H1 (cell line): ENCODE measurements around the gene CLP1. TPM values are rescaled to one million over a fixed set of nuclear protein-coding genes. Genes with fewer than 3 reads are reported as not detected.

Source experiments
- CTCF ChIA-PET: fragments of 300-600 bp; sonication (Branson Sonifier 250); formaldehyde crosslinking; loops from one replicate; lab custom pipeline; 2021; ENCODE audit not compliant: partially characterized antibody; lab: Charles Lee
- POLR2A ChIA-PET: fragments of 300-600 bp; sonication (Branson Sonifier 250); formaldehyde crosslinking; loops from one replicate; lab custom pipeline; 2021; ENCODE audit warnings: inconsistent platforms; ENCODE audit not compliant: partially characterized antibody; lab: Charles Lee
- DNase-seq, 2 experiments: peaks; one replicate each; pipeline versions ENCODE4 v3.0.0 to v3.0.0-alpha.2; 2010 to 2022; ENCODE audit warnings: low spot score in 2 of 2, low read depth in 1 of 2, mixed read lengths in 1 of 2
- FAIRE-seq: peaks from 2 replicates; lab custom pipeline; 2011; peaks lifted over from hg19 to GRCh38; lab: Jason Lieb, UNC
- H2AFZ ChIP-seq: 2 replicates; pipeline ENCODE4 v1.8.1; 2012; ENCODE audit warnings: low read length, inconsistent platforms
- H2AK5ac ChIP-seq: 2 replicates; pipeline ENCODE4 v1.6.1; 2013; ENCODE audit warnings: low read depth, low read length
- H2BK120ac ChIP-seq: replicated peaks from 2 replicates; pipeline ENCODE3; 2013; ENCODE audit warnings: low read depth, low read length, inconsistent platforms
- H2BK12ac ChIP-seq: 2 replicates; pipeline ENCODE4 v1.6.1; 2013; ENCODE audit warnings: low read depth, low read length
- H2BK15ac ChIP-seq: 2 replicates; pipeline ENCODE4 v1.6.1; 2013; ENCODE audit warnings: low read length
- H2BK20ac ChIP-seq: 2 replicates; pipeline ENCODE4 v1.6.1; 2013; ENCODE audit warnings: low read length
- H2BK5ac ChIP-seq: 2 replicates; pipeline ENCODE4 v1.6.1; 2013; ENCODE audit warnings: low read depth, low read length
- H3K14ac ChIP-seq: 2 replicates; pipeline ENCODE4 v1.6.1; 2013; ENCODE audit warnings: inconsistent platforms; ENCODE audit not compliant: insufficient read length
- H3K18ac ChIP-seq: 2 replicates; pipeline ENCODE4 v1.6.1; 2013; ENCODE audit warnings: low read length; ENCODE audit errors: extremely low read depth
- H3K23ac ChIP-seq: 2 replicates; pipeline ENCODE4 v1.6.1; 2013; ENCODE audit warnings: inconsistent platforms; ENCODE audit not compliant: insufficient read length
- H3K23me2 ChIP-seq: 2 replicates; pipeline ENCODE4 v1.6.1; 2013; ENCODE audit warnings: low read depth, low read length
- H3K27ac ChIP-seq: 2 replicates; pipeline ENCODE4 v1.6.1; 2011; ENCODE audit warnings: low read depth, low read length, inconsistent platforms
- H3K27me3 ChIP-seq, 4 experiments: replicated peaks in 1 of 4; 1 replicate in 1 of 4; 2 replicates in 3 of 4; pipeline versions ENCODE4 v1.6.1 to v1.8.1; 2011 to 2013; ENCODE audit warnings: low read length in 3 of 4, mild to moderate bottlenecking in 3 of 4, inconsistent platforms in 2 of 4, mixed read lengths in 2 of 4, moderate library complexity in 1 of 4; ENCODE audit not compliant: control insufficient read depth in 3 of 4, insufficient read depth in 3 of 4; ENCODE audit errors: extremely low read depth in 1 of 4
- H3K36me3 ChIP-seq, 4 experiments: 2 replicates each; pipeline versions ENCODE4 v1.6.1 to v1.8.1; 2011 to 2013; ENCODE audit warnings: mild to moderate bottlenecking in 4 of 4, low read length in 3 of 4, moderate library complexity in 2 of 4, control low read depth in 1 of 4, inconsistent platforms in 1 of 4; ENCODE audit not compliant: insufficient read depth in 4 of 4, control insufficient read depth in 2 of 4
- H3K4ac ChIP-seq: replicated peaks from 2 replicates; pipeline ENCODE3; 2013; ENCODE audit warnings: low read length, low read depth, mixed read lengths, inconsistent platforms; ENCODE audit not compliant: insufficient read length
- H3K4me1 ChIP-seq, 4 experiments: replicated peaks in 1 of 4; 1 replicate in 1 of 4; 2 replicates in 3 of 4; pipeline versions ENCODE4 v1.6.1 to v1.8.1; 2011 to 2013; ENCODE audit warnings: low read length in 3 of 4, inconsistent platforms in 2 of 4, mixed read lengths in 1 of 4; ENCODE audit not compliant: insufficient read depth in 4 of 4, control insufficient read depth in 3 of 4
- H3K4me2 ChIP-seq, 2 experiments: 2 replicates each; pipeline versions ENCODE4 v1.6.1 to v1.8.1; 2011 to 2013; ENCODE audit warnings: low read depth in 2 of 2, low read length in 2 of 2, control low read depth in 1 of 2, inconsistent platforms in 1 of 2, mild to moderate bottlenecking in 1 of 2; ENCODE audit not compliant: insufficient read depth in 1 of 2
- H3K4me3 ChIP-seq, 4 experiments: fragments of 200-600, 300-600 bp in 1 of 4; sonication (generic), shearing (Covaris generic), sonication (Bioruptor Twin) in 1 of 4; 2 replicates each; pipeline versions ENCODE4 v1.5.1 to v1.8.1; 2011 to 2016; ENCODE audit warnings: low read length in 4 of 4, low read depth in 3 of 4, control low read depth in 2 of 4, inconsistent platforms in 2 of 4, mild to moderate bottlenecking in 2 of 4, mixed read lengths in 1 of 4, moderate library complexity in 1 of 4; ENCODE audit not compliant: insufficient read depth in 2 of 4; ENCODE audit errors: extremely low read depth in 1 of 4
- H3K56ac ChIP-seq: replicated peaks from 2 replicates; pipeline ENCODE3; 2013; ENCODE audit warnings: low read depth, mild to moderate bottlenecking, mixed read lengths, low read length, inconsistent platforms; ENCODE audit not compliant: insufficient read length
- H3K79me1 ChIP-seq: 2 replicates; pipeline ENCODE4 v1.6.1; 2013; ENCODE audit warnings: low read depth, low read length, control low read depth
- H3K79me2 ChIP-seq, 2 experiments: 2 replicates each; pipeline versions ENCODE4 v1.6.1 to v1.8.1; 2012 to 2013; ENCODE audit warnings: low read length in 2 of 2, mild to moderate bottlenecking in 2 of 2, inconsistent platforms in 1 of 2; ENCODE audit not compliant: insufficient read depth in 2 of 2, control insufficient read depth in 1 of 2
- H3K9ac ChIP-seq, 4 experiments: replicated peaks in 1 of 4; 1 replicate in 1 of 4; 2 replicates in 3 of 4; pipeline versions ENCODE4 v1.6.1 to v1.8.1; 2011 to 2013; ENCODE audit warnings: low read depth in 3 of 4, low read length in 3 of 4, control low read depth in 2 of 4, mild to moderate bottlenecking in 2 of 4, moderate library complexity in 2 of 4, inconsistent platforms in 1 of 4; ENCODE audit errors: extremely low read depth in 1 of 4
- H3K9me3 ChIP-seq, 2 experiments: 2 replicates each; pipeline versions ENCODE4 v1.6.1 to v1.8.1; 2012 to 2013; ENCODE audit warnings: mild to moderate bottlenecking in 2 of 2, moderate library complexity in 2 of 2, control low read depth in 1 of 2, inconsistent platforms in 1 of 2, low read depth in 1 of 2, low read length in 1 of 2, mixed read lengths in 1 of 2; ENCODE audit not compliant: insufficient read depth in 2 of 2
- H4K20me1 ChIP-seq, 2 experiments: replicated peaks in 1 of 2; 2 replicates each; pipeline versions ENCODE3 to v1.8.1; 2011 to 2013; ENCODE audit warnings: inconsistent platforms in 2 of 2, low read length in 2 of 2, mild to moderate bottlenecking in 1 of 2; ENCODE audit not compliant: insufficient read depth in 2 of 2, control insufficient read depth in 1 of 2
- H4K5ac ChIP-seq: 2 replicates; pipeline ENCODE4 v1.6.1; 2013; ENCODE audit warnings: low read length, low read depth, mixed read lengths, inconsistent platforms; ENCODE audit not compliant: insufficient read length
- H4K8ac ChIP-seq: 2 replicates; pipeline ENCODE4 v1.8.0; 2013; ENCODE audit warnings: mild to moderate bottlenecking, moderate library complexity, low read length, inconsistent platforms; ENCODE audit not compliant: insufficient read depth; ENCODE audit errors: extremely low read depth
- H4K91ac ChIP-seq: replicated peaks from 2 replicates; pipeline ENCODE3; 2013; ENCODE audit warnings: low read length, mixed read lengths, inconsistent platforms; ENCODE audit not compliant: insufficient read length
- ASH2L ChIP-seq: fragments of 200-600, 300-600 bp; sonication (generic); IDR thresholded peaks from one replicate; pipeline ENCODE4 v1.7.1; 2017; ENCODE audit warnings: low read length
- ATF2 ChIP-seq: IDR thresholded peaks from 2 replicates; pipeline ENCODE4 v1.6.1; 2012; ENCODE audit warnings: low read length, inconsistent platforms
- ATF3 ChIP-seq: IDR thresholded peaks from 2 replicates; pipeline ENCODE4 v1.6.1; 2011; ENCODE audit warnings: low read depth, mild to moderate bottlenecking, low read length; ENCODE audit not compliant: insufficient read depth
- CREB1 ChIP-seq: IDR thresholded peaks from 2 replicates; pipeline ENCODE4 v1.6.1; 2012; ENCODE audit warnings: inconsistent platforms
- EGR1 ChIP-seq: IDR thresholded peaks from 2 replicates; pipeline ENCODE4 v1.6.1; 2011; ENCODE audit warnings: low read depth, low read length, borderline replicate concordance
- KDM5A ChIP-seq: fragments of 200-600 bp; IDR thresholded peaks from 2 replicates; pipeline ENCODE4 v1.7.1; 2012; ENCODE audit warnings: mild to moderate bottlenecking, low read length, inconsistent platforms, mixed read lengths
- POU5F1 ChIP-seq: IDR thresholded peaks from 2 replicates; pipeline ENCODE4 v1.6.1; 2011; ENCODE audit warnings: low read depth, mild to moderate bottlenecking, low read length, moderate library complexity
- SUZ12 ChIP-seq: fragments of 200-600 bp; sonication (generic); IDR thresholded peaks from 2 replicates; pipeline ENCODE4 v1.6.1; 2012; ENCODE audit warnings: mild to moderate bottlenecking, inconsistent platforms, low read length, moderate library complexity, mixed read lengths
- ZNF274 ChIP-seq: IDR thresholded peaks from 2 replicates; pipeline ENCODE4 v1.7.0; 2012; ENCODE audit warnings: low read length, borderline replicate concordance; ENCODE audit errors: extremely low read depth
- polyA plus RNA-seq, 7 experiments: library from polyadenylated mRNA; depleted of rRNA in 3 of 7; stranded (reverse) in 5 of 7; unstranded in 2 of 7; fragments of >200 nt in 5 of 7; fragments of 200-250 nt in 2 of 7; gene quantifications; 1 replicate in 5 of 7; 2 replicates in 1 of 7; 4 replicates in 1 of 7; pipeline versions ENCODE4 v1.2.1 to v1.2.3, GENCODE V29; 2011 to 2013; ENCODE audit warnings: missing spikeins in 2 of 7, mixed read lengths in 2 of 7
- total RNA-seq: library from RNA; stranded (reverse); fragmentation: NEBNext Ultra II Directional; extraction: Animal tissue kit (Norgen Biotek cat#: 25700); gene quantifications from 2 replicates; pipeline ENCODE4 v1.2.1, GENCODE V29; 2021

CLP1 gene
- total and polyA plus RNA-seq, 2 of the 8 experiments (the other 6 are each of a cell fraction or from before 2014, with no cell fraction given), result 29.4 to 29.9 TPM

DNA sequence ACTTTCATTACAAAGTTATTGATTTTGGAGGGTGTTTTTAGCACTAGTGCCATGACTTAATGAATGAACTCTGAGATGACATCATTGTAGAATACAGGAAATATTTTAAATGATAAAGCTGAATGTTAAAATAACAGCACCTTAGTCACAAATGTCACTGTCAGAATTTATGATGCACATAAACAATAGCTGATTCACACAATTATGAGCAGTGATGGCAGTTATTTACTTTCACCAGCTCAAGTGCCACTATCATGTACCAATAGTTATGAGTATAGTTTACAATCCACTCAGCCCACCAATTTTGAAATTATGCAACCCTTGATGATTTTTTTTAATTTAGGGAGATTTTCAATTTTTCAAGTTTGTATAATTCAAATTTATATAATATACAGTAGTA is 37.1 kb upstream of the CLP1 start:
- Histone ChIP-seq H3K27me3 (no peaks in the 10 kb centered on the region), H4K91ac (no peak overlapping the region), H3K4me2 (no peak overlapping the region), H3K79me2 (no peaks in the 10 kb centered on the region), H2AFZ (no peak overlapping the region), H3K4ac (no peak overlapping the region), H2BK5ac (no peak overlapping the region), H3K4me1 (no peaks in the 10 kb centered on the region), H3K9me3 (peaks cover 5 to 10% of the 10 kb centered on the region in 2 experiments; a peak in 3 of 4 replicates), H3K14ac (no peak overlapping the region), H3K27ac (no peak overlapping the region), H3K23ac (no peak overlapping the region), H4K5ac (no peak overlapping the region), H3K36me3 (peaks cover 0 to 4% (median 2%) of the 10 kb centered on the region in 4 experiments; a peak in 2 of 8 replicates), H2BK120ac (no peak overlapping the region), H3K56ac (no peak overlapping the region), H2BK15ac (no peak overlapping the region), H3K79me1 (no peaks in the 10 kb centered on the region), H3K23me2 (no peaks in the 10 kb centered on the region; the same call in 1 of the 2 replicates), H2BK20ac (no peak overlapping the region), H3K9ac (no peak overlapping the region), H2AK5ac (no peak overlapping the region), H4K8ac (no peak overlapping the region), H3K18ac (no peak overlapping the region), H4K20me1 (no peaks in the 10 kb centered on the region), H2BK12ac (no peak overlapping the region), H3K4me3 (no peak overlapping the region)
- DNase-seq, result no peak
- ChIA-PET CTCF (interaction anchor here (1.1 to 12.6 kb wide), 7 partner anchors 13 to 81 kb away, joined by 3 to 129 read pairs (median 6); partner anchors contain the start of gene UBE2L6), POLR2A (interaction anchor here (1.1 to 51.1 kb wide), 3 partner anchors 16 to 24 kb away, joined by 3 to 1546 read pairs (median 5); partner anchors contain the start of genes CLP1 and YPEL4)
- TF ChIP-seq KDM5A (no peak), EGR1 (no peak), ASH2L (no peak), ATF2 (no peak), ATF3 (no peak), CREB1 (no peak), POU5F1 (no peak), SUZ12 (no peak), ZNF274 (no peak)
- FAIRE-seq, result no peak
